GM18873 (cell line): ENCODE measurements around the gene GNS.
"Not testable (repeated sequence)": the region's sequence is repeated elsewhere in the genome, so short reads cannot be mapped to it uniquely, and the experiment has no call there.

Source experiments
- ATAC-seq: cut with Tn5 transposase; IDR thresholded peaks from one replicate; pipeline ENCODE4 v1.9.1; 2021; ENCODE audit warnings: mild to moderate bottlenecking, moderate library complexity, moderate number of reproducible peaks; ENCODE audit not compliant: unreplicated experiment, low FRiP score

GNS gene

DNA sequence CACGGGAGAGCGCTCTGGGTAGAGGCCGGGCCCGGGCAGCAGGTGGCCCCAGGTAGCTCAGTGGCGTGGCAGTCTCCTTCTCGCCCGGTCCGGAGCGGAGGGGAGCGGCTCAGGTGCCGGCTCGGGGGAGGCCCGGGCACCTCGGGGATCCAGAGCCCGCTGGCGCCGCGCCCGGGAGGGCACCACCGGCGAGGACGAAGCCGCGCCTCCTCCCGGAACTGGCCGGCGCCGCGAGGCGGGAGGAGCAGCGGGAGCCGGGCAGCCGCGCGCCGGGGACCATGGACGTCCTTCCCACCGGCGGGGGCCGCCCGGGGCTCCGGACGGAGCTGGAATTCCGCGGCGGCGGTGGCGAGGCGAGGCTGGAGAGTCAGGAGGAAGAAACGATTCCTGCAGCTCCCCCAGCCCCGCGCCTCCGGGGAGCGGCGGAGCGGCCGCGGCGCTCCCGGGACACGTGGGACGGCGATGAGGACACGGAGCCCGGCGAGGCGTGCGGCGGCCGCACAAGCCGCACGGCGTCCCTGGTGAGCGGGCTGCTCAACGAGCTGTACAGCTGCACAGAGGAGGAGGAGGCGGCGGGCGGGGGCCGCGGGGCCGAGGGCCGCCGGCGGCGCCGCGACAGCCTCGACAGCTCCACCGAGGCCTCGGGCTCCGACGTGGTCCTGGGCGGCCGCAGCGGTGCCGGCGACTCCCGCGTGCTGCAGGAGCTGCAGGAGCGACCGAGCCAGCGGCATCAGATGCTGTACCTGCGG lies 21.5 kb upstream of the GNS start:
- ATAC-seq: no peak

DNA sequence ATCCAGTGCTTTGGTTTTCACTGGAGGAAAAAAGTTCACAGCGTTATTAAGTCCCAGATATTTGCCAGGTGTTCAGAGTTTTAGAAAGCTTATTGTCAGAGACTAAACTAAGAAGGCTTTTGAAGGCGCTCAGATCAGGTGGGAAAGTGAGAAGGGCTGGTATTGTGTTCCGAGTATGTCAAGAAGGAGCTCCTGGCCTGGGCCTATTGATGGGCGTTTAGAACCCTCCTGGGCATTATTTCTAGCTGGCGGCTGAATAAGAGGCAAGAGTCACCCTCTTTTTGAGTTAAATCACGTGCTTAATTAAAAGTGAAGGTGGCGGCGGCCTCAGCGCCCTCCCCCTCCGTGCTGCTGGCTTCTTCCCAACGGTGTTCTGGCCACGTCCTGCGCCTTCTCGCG lies 20.9 kb upstream of the GNS start:
- no peak for ATAC-seq

DNA sequence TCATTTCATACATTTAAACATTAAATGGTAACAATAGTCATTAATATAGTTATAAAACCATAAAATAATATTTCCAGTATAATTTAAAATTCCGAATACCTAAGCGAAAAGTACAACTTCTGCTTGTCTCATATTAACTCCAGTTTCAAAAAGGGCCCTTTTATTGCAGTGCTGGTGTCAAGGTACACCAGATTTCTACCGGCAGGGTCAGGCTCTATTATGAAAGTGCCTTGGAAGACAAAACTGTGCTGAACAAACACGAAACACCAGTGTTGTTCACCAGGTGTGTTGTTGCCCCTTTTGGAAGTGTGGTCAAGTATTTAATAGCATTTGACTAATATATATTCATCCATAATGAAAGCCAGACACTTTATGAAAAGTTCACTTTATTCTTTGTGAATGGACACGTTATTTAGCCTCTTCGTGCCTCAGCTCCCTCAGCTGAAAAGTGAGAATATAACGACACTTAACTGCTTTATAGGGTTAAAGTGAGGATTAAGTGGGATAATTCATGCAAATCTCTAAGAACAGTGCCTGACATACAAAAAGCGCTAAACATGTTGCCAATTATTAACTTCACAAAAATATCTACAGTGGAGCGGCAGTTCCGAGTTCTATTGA lies 20.3 kb upstream of the GNS start:
- no peak for ATAC-seq

DNA sequence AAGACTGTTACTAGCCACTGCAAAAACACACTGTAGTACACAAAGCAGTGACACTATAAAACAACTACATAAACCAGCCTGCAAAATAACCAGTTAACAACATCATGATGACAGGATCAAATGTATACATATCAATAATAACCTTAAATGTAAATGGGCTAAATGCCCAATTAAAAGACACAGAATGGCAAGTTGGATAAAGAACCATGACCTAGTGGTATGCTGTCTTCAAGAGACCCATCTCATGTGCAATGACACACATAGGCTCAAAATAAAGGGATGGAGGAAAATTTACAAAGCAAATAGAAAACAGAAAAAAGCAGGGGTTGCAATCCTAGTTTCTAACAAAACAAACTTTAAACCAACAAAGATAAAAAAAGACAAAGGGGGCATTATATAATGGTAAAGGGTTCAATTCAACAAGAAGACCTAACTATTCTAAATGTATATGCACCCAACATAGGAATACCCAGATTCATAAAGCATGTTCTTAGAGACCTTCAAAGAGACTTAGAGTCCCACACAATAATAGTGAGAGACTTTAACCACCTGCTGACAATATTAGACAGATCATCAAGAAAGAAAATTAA lies 16.0 kb upstream of the GNS start:
- not testable (repeated sequence) for ATAC-seq

GRCh38 chr12:64773386-64773785 lies 14.2 kb upstream of the GNS start:
- ATAC-seq: no peak

DNA sequence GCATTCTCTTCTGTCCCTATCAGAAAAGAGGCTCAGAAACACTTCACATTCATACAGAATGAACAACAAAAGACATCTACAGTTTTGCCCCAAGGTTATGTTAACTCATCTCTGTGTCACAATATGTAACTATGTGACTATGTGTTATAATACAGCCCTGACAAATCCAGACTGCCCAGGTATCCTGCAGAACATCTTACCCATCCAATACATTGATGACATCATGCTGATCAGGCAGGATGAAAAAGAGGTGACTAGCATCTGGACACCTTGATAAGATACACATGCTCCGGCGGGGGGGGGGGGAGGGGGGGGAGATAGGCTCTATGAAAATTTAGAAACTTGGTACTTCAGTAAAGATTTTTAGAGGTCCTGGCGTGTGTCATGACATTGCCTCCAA lies 8.3 kb upstream of the GNS start:
- ATAC-seq: no peak

GRCh38 chr12:64760808-64761573 lies 1.8 kb upstream of the GNS start:
- no peak for ATAC-seq

DNA sequence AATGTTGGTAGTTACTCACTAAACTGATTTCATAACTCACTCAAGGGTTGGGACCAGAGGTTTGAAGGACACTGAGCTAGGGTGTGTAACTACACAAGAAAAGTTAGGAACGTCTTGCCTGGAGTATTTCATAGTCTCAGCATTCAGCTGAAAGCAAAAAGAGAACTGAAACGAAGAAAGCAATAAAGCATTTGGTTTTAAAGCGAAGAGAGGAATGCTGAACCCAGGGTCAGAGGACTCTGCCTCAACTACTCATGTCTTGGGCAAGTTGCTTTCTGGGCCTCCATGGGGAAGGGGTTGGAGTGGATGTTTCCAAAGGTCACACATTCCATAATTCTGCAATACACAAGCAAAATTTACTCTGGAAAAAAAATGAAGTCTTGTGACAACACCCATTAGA lies 1.4 kb downstream of the GNS start:
- ATAC-seq: no peak

GRCh38 chr12:64756376-64756775 lies 2.8 kb downstream of the GNS start:
- ATAC-seq: peak; percentile 47

DNA sequence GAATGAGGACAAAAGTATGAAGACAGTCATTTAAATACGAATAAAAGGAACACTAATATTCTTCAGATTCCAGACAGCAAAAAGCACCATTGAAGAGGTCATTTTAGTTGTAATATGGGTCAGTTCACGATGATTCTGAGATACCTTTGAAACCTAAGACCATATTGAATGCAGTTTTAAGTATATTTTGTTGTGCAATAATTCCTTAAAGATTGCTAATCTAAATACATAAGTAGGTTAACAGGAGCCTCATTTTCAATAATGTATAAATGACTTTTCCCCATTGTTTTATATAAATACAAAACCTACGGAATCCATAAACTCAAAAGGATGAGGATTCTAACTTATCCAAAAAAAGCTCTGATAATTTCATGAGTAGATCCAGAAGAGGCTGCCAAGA lies 5.8 kb downstream of the GNS start:
- no peak for ATAC-seq

DNA sequence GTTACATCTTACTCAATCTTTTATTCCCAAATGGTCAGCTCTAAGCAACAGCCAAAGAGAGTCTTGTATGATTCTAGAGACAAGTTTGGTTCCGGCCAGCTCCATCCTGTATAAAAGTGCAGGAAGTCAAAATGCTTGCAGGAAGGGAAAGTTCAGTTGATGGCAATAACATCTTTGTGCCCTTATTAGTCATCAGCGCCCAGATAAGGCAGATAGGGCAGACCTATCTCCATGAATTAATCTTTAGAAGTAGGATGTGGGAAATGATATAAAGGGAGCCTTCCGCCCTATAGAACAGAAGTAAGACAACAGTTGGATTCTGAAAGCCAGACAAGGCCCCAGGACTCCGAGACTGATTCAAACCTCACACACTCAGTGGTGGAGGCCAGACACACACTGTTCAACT lies 6.4 kb downstream of the GNS start:
- no peak for ATAC-seq

DNA sequence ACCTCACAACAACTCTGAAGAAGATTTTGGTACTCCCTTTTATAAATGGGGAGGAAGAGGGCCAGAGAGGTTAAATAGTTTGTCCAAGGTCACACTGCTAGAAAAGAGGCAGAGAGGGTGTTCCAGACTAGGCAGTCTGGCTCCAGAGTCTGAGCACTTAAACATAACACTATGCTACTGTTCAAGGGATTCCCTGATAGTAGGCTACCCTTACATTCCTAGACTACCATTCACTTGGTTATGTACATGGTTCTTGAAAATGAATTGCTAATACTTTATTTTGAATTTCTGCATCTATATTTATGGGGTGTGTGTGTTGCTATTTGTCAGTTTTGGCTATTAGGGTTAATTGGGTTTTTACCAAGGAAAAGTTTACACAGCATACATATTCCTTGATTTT lies 7.2 kb downstream of the GNS start:
- no peak for ATAC-seq

GRCh38 chr12:64749461-64750200 lies 9.6 kb downstream of the GNS start:
- no peak for ATAC-seq

- ATAC-seq: no peak
Measured at GRCh38 chr12:64747695-64748094, 11.5 kb downstream of the GNS start.

- ATAC-seq: no peak
Measured at GRCh38 chr12:64746663-64747062, 12.5 kb downstream of the GNS start.

DNA sequence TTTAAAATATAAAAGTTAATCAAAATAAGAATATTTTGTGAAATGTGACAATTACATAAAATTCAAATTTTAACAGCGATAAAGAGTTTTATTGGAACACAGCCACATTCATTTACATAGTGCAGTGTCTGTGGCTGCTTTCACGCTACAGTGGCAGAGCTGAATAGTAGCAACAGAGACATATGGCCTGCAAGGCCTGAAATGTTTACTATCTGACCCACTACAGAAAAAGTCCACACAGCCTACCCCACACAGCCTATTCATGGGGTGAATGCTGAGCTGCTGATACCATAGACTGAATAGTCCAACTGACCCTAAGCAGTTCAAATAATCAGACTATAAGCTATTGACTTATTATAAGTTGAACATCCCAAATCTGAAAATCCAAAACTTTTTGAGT lies 13.2 kb downstream of the GNS start:
- ATAC-seq: no peak

DNA sequence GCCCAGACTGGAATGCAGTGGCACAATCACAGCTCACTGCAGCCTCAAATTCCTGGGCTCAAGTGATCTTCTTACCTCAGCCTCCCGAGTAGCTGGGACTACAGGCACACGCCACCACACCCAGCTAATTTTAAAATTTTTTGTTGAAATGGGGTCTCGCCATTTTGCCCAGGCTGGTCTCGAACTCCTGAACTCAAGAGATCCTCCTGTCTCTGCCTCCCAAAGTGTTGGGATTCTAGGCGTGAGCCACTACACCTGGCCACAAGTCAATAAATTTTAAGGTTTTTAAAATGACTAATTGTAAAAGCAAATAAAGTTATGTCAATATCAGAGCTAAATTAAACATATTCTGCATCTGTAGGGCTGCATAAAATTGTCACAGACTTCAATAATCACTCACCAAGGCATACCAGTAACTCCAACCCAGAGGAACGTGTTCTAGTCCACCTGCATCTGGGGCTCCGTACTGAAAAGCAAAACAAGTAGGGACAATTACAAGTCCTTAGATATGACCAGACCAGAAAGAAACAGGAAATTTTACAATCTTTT lies 13.9 kb downstream of the GNS start:
- no peak for ATAC-seq

GRCh38 chr12:64744422-64745258 lies 14.6 kb downstream of the GNS start:
- no peak for ATAC-seq

- ATAC-seq: no peak
Measured at GRCh38 chr12:64743206-64743605, 16.0 kb downstream of the GNS start.
